Choroid plexus epithelial cell (primary cell): ENCODE data around the gene RAB18.
A peak's percentile ranks its signal among the peaks of the same experiment; 100 is the strongest.

ENCODE experiments used
- DNase-seq: peaks from one replicate; pipeline ENCODE4 v3.0.0-alpha.2; 2010; ENCODE audit warnings: low read depth
- H3K4me3 ChIP-seq: 2 replicates; pipeline ENCODE4 v1.5.1; 2011; ENCODE audit warnings: low read depth, mild to moderate bottlenecking, control low read depth, low read length, moderate library complexity
- TF ChIP-seq, protein P1 (sequence below): conservative IDR thresholded peaks from 2 replicates; pipeline ENCODE4 v1.5.1; 2011; ENCODE audit warnings: low read depth, mild to moderate bottlenecking, control low read depth, inconsistent platforms, low read length, moderate library complexity

Gene RAB18

GRCh38 chr10:27506280-27506679, 2.2 kb downstream of the RAB18 start:
- TF ChIP-seq, protein P1, sequence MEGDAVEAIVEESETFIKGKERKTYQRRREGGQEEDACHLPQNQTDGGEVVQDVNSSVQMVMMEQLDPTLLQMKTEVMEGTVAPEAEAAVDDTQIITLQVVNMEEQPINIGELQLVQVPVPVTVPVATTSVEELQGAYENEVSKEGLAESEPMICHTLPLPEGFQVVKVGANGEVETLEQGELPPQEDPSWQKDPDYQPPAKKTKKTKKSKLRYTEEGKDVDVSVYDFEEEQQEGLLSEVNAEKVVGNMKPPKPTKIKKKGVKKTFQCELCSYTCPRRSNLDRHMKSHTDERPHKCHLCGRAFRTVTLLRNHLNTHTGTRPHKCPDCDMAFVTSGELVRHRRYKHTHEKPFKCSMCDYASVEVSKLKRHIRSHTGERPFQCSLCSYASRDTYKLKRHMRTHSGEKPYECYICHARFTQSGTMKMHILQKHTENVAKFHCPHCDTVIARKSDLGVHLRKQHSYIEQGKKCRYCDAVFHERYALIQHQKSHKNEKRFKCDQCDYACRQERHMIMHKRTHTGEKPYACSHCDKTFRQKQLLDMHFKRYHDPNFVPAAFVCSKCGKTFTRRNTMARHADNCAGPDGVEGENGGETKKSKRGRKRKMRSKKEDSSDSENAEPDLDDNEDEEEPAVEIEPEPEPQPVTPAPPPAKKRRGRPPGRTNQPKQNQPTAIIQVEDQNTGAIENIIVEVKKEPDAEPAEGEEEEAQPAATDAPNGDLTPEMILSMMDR: no peak
- no peak for DNase-seq
- no peak overlapping the region for H3K4me3 ChIP-seq

- no peak for DNase-seq
- TF ChIP-seq, protein P1: no peak
- no peak overlapping the region for H3K4me3 ChIP-seq
Observed at GRCh38 chr10:27512548-27512947, 8.4 kb downstream of the RAB18 start.

DNA sequence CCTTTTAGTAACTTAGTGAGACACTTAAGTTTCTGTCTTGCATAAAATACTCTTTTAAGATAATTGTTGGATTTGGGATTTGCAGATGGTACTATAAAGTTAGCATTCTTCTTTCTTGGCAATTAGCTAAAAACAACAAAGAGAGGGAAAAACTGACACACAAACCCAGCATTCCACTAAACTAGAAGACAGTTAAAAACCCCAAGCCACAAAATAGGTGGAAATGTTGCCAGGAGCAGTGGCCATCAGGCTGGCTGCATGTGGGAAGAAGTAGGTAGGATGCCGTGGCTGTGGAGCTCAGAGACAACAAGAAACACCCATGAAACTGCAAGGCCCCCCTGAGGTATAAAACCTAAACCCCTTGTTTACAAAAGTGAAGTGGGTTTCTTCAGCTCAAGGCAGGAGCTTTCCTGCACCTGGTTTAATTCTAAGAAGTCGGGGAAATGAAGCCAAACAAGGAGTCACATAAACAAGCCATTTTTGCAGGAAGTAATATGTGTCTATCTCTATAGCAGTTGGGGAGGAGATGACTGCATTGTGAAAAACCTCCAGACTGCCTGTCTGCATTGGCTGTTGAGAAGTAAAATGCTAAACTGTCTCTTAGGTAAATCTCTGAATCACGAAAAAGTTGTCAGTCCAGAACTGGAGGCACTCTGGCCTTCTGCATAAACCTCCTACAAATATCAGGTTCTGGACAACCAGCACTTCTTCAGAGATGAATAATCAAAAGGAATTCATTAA, 9.5 kb downstream of the RAB18 start:
- peak; percentile 57 for DNase-seq
- TF ChIP-seq, protein P1: no peak
- no peak overlapping the region for H3K4me3 ChIP-seq

- no peak overlapping the region for H3K4me3 ChIP-seq
- TF ChIP-seq, protein P1: no peak
- DNase-seq: no peak
Observed at GRCh38 chr10:27514243-27514642, 10.1 kb downstream of the RAB18 start.

DNA sequence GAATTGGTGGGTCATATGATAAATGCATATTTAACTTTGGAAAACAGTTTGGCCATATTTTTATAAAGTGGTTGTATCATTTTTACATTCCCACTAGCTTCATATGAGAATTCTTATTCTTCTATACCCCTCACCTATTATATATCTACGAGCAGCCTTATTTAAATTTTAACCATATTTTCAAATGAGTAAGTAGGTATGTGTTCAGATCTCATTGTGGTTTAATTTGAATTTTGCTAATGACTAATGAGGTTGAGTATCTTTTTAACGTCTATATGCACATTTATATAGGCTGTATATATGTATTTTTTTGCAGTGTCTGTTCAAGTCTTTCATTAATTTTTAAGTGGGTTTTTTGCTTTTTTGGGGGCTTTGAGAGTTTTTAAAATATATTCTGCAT, 14.2 kb downstream of the RAB18 start:
- DNase-seq: no peak
- TF ChIP-seq, protein P1: no peak
- H3K4me3 ChIP-seq: no peak overlapping the region

DNA sequence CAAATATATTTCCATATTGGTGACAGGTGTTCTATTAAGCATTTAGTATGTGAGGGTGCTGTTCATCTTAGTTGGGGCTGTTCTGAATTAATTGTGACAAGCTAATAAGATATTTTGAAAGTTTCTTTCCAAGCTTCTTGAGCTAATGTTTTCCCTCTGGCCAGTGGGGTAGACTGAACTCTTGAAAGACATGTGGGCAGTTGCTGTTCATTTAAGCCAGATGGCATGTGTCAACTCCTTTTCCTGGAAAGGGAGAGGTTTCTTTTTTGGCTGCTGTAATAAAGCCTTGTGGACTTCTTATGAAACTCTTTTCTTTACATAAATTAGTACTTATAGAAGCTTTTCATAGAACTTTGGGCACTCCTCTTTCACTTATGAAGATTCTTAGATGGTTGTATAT, 21.7 kb downstream of the RAB18 start:
- TF ChIP-seq, protein P1: no peak
- no peak overlapping the region for H3K4me3 ChIP-seq
- peak; percentile 56 for DNase-seq

DNA sequence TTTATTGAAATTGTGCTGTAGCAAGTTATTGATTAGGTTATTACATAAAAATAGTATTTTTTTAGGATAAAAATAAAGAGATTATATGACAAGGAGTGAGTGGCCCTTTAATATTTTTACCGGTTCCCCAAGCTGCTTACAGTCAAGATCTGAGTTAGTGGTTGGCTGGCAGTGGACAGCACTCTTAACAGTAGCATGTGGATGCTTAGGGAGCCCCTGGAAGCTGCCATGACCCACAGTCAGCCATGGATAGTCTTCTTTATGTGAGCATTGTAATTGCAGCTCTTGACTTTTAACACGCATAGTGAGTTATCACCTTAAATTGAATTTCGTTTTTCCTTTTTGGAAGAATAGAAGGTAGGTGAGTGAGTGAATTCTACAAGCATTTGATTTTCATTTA, 22.1 kb downstream of the RAB18 start:
- DNase-seq: no peak
- no peak overlapping the region for H3K4me3 ChIP-seq
- TF ChIP-seq, protein P1: no peak
